ENCODE data around the gene ARHGAP11A.

Gene ARHGAP11A

DNA sequence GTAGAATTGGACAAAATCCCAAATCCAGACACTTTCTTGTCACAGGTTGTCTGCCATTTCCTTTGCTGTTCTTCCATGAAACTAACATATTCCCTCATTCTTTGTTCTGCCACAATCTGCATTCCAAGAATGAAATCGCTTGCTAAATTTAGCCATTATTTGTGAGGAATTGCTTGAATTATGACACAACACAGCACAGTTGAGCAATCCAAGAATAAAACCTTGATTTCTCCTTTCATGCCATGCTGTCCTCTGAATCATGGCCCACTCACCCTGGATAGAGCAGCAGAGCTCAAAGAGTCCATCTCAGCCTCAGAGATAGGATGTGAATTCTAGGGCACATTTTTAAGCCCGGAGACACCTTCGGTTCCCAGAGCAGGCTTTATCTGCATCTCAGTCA, 67.3 kb downstream of the ARHGAP11A start:
- Histone ChIP-seq H3K4me2 (ENCODE audit: insufficient read depth, low read length, poor library complexity, severe bottlenecking) (no peak overlapping the region), H3K18ac (ENCODE audit: low read length) (no peak overlapping the region), H2BK5ac (ENCODE audit: low read length) (no peak overlapping the region), H3K27me3 (ENCODE audit: control insufficient read depth in 3 of 3, insufficient read depth in 3 of 3, low read depth in 1 of 3, low read length in 3 of 3) (no peaks in the 10 kb centered on the region), H3K9me3 (replicated peaks in 1 of 2; ENCODE audit: control insufficient read depth in 2 of 2, insufficient read depth in 1 of 2, low read depth in 1 of 2, low read length in 2 of 2) (no peaks in the 10 kb centered on the region), H2BK15ac (ENCODE audit: low read length) (no peak overlapping the region), H3K23ac (ENCODE audit: low read depth, low read length, poor library complexity) (no peak overlapping the region), H3K14ac (ENCODE audit: low read length) (no peak overlapping the region), H4K91ac (ENCODE audit: low read depth, low read length, poor library complexity) (no peak overlapping the region), H3K27ac (replicated peaks; ENCODE audit: low read length) (no peak overlapping the region), H4K8ac (ENCODE audit: low read depth, low read length) (no peak overlapping the region), H2BK120ac (ENCODE audit: low read depth, low read length) (no peak overlapping the region), H3K79me1 (ENCODE audit: low read depth, low read length) (no peaks in the 10 kb centered on the region), H2AK5ac (ENCODE audit: low read depth, low read length) (no peak overlapping the region), H3K4me1 (ENCODE audit: control insufficient read depth in 2 of 2, insufficient read depth in 1 of 2, low read depth in 1 of 2, low read length in 2 of 2) (peaks cover under 1 to 5% of the 10 kb centered on the region in 2 donors), H3K9ac (ENCODE audit: low read depth, low read length, poor library complexity) (no peak overlapping the region), H2AFZ (ENCODE audit: low read length) (no peak overlapping the region), H3K36me3 (replicated peaks in 1 of 2; ENCODE audit: control insufficient read depth in 2 of 2, insufficient read depth in 2 of 2, low read length in 2 of 2) (peaks cover 0 to 6% of the 10 kb centered on the region in 2 donors), H2BK12ac (ENCODE audit: low read length) (no peak overlapping the region), H3K4me3 (ENCODE audit: low read length in 2 of 2) (no peak overlapping the region), H3K4ac (ENCODE audit: low read length) (no peak overlapping the region)
- WGBS, 2 donors (ENCODE audit: extremely low coverage in 2 of 2, insufficient read length in 2 of 2, insufficient replicate concordance in 1 of 2) = no CpG with 5 or more reads among the region's 3 CpGs
- DNase-seq (ENCODE audit: low spot score) = no peak

DNA sequence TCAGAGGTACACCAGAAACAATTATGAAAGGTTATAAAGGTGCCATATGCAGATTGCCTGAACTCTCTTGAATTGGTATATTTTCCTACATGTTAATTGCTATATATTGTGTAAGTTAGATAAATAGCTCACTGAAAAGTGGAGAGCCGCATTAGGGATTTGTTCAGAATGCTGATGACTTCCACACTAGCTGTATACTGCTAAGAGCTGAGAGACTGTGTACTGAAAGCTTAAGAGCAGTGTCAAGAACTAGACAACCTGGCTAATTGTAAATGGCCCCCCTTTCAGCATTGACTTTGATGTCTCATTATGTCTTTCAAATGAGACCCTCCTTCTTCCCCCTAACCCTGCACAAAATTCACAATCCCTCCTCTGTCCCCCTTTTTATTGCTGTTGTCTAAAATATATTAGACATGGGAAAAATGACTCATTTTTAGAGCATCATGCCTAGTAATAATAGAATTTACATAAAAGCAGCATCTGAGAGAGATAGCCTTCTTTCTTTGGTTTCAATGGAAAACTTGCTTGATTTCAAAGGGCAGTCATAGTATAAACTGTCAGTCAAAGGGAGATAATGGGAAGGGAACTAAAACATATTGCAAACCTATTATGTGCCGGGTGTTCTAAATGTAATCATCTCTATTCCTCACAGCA, 67.8 kb downstream of the ARHGAP11A start:
- no peak overlapping the region for H2AFZ ChIP-seq (ENCODE audit: low read length)
- H3K27me3 ChIP-seq (ENCODE audit: control insufficient read depth in 3 of 3, insufficient read depth in 3 of 3, low read depth in 1 of 3, low read length in 3 of 3) = no peaks in the 10 kb centered on the region
- no peak overlapping the region for H3K27ac ChIP-seq (replicated peaks; ENCODE audit: low read length)
- H2BK120ac ChIP-seq (ENCODE audit: low read depth, low read length) = no peak overlapping the region
- H3K36me3 ChIP-seq (replicated peaks in 1 of 2; ENCODE audit: control insufficient read depth in 2 of 2, insufficient read depth in 2 of 2, low read length in 2 of 2) = peaks cover 0 to 6% of the 10 kb centered on the region in 2 donors
- no peak overlapping the region for H3K4me3 ChIP-seq (ENCODE audit: low read length in 2 of 2)
- no peak overlapping the region for H2BK15ac ChIP-seq (ENCODE audit: low read length)
- H3K9ac ChIP-seq (ENCODE audit: low read depth, low read length, poor library complexity) = no peak overlapping the region
- H2BK5ac ChIP-seq (ENCODE audit: low read length) = no peak overlapping the region
- no peak overlapping the region for H3K18ac ChIP-seq (ENCODE audit: low read length)
- no peaks in the 10 kb centered on the region for H3K9me3 ChIP-seq (replicated peaks in 1 of 2; ENCODE audit: control insufficient read depth in 2 of 2, insufficient read depth in 1 of 2, low read depth in 1 of 2, low read length in 2 of 2)
- H4K8ac ChIP-seq (ENCODE audit: low read depth, low read length) = no peak overlapping the region
- H3K23ac ChIP-seq (ENCODE audit: low read depth, low read length, poor library complexity) = no peak overlapping the region
- no peak overlapping the region for H3K14ac ChIP-seq (ENCODE audit: low read length)
- no peak overlapping the region for H4K91ac ChIP-seq (ENCODE audit: low read depth, low read length, poor library complexity)
- WGBS, 2 donors (ENCODE audit: extremely low coverage in 2 of 2, insufficient read length in 2 of 2, insufficient replicate concordance in 1 of 2) = no CpG with 5 or more reads among the region's 2 CpGs
- no peak overlapping the region for H3K4me2 ChIP-seq (ENCODE audit: insufficient read depth, low read length, poor library complexity, severe bottlenecking)
- no peaks in the 10 kb centered on the region for H3K79me1 ChIP-seq (ENCODE audit: low read depth, low read length)
- peaks cover 0 to 5% of the 10 kb centered on the region in 2 donors for H3K4me1 ChIP-seq (ENCODE audit: control insufficient read depth in 2 of 2, insufficient read depth in 1 of 2, low read depth in 1 of 2, low read length in 2 of 2)
- no peak overlapping the region for H2AK5ac ChIP-seq (ENCODE audit: low read depth, low read length)
- H2BK12ac ChIP-seq (ENCODE audit: low read length) = no peak overlapping the region
- no peak for DNase-seq (ENCODE audit: low spot score)
- H3K4ac ChIP-seq (ENCODE audit: low read length) = no peak overlapping the region

DNA sequence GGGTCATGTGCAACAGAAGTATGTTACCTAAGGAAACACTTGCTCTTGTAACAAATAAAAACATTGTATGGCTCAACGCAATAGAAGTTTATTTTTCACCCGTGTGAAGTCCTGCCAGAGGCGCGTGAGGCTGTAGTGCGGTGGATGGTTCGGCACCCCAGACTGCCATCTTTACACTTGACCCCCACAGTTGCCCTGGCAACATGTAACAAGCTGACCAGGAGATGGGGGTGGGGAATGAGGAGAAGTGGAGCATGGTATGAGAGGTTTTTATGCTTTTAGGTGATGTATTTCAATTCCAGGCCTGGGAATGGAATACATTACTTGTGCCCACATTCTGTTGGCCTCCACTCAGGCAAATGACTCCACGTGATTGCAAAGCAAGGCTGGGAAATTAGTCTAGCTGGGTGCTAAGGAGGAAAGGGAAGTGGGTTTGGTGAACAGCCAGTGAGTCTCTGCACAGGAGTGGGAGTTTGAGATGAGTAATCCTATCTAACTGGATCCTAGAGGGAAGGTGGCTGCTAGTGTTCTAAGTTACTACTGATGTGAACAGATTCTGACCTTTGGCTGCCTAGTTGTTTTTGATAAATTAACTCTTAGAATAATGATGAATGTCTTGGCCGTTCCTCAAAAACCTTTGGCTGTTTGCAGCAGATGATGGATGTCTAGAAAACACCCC, 68.7 kb downstream of the ARHGAP11A start:
- H3K27me3 ChIP-seq (ENCODE audit: control insufficient read depth in 3 of 3, insufficient read depth in 3 of 3, low read depth in 1 of 3, low read length in 3 of 3) = no peaks in the 10 kb centered on the region
- H3K9ac ChIP-seq (ENCODE audit: low read depth, low read length, poor library complexity) = no peak overlapping the region
- H3K9me3 ChIP-seq (replicated peaks in 1 of 2; ENCODE audit: control insufficient read depth in 2 of 2, insufficient read depth in 1 of 2, low read depth in 1 of 2, low read length in 2 of 2) = no peaks in the 10 kb centered on the region
- no peak for DNase-seq (ENCODE audit: low spot score)
- H2BK120ac ChIP-seq (ENCODE audit: low read depth, low read length) = no peak overlapping the region
- no peak overlapping the region for H3K4ac ChIP-seq (ENCODE audit: low read length)
- no peak overlapping the region for H4K8ac ChIP-seq (ENCODE audit: low read depth, low read length)
- no CpG with 5 or more reads among the region's 8 CpGs for WGBS, 2 donors (ENCODE audit: extremely low coverage in 2 of 2, insufficient read length in 2 of 2, insufficient replicate concordance in 1 of 2)
- no peak overlapping the region for H4K91ac ChIP-seq (ENCODE audit: low read depth, low read length, poor library complexity)
- no peak overlapping the region for H3K18ac ChIP-seq (ENCODE audit: low read length)
- no peak overlapping the region for H3K23ac ChIP-seq (ENCODE audit: low read depth, low read length, poor library complexity)
- H2AK5ac ChIP-seq (ENCODE audit: low read depth, low read length) = no peak overlapping the region
- H3K14ac ChIP-seq (ENCODE audit: low read length) = no peak overlapping the region
- no peak overlapping the region for H3K4me3 ChIP-seq (ENCODE audit: low read length in 2 of 2)
- no peak overlapping the region for H2BK5ac ChIP-seq (ENCODE audit: low read length)
- H3K4me1 ChIP-seq (ENCODE audit: control insufficient read depth in 2 of 2, insufficient read depth in 1 of 2, low read depth in 1 of 2, low read length in 2 of 2) = peaks cover 0 to 5% of the 10 kb centered on the region in 2 donors
- no peak overlapping the region for H2BK12ac ChIP-seq (ENCODE audit: low read length)
- H3K79me1 ChIP-seq (ENCODE audit: low read depth, low read length) = no peaks in the 10 kb centered on the region
- no peak overlapping the region for H3K27ac ChIP-seq (replicated peaks; ENCODE audit: low read length)
- no peak overlapping the region for H3K4me2 ChIP-seq (ENCODE audit: insufficient read depth, low read length, poor library complexity, severe bottlenecking)
- no peak overlapping the region for H2AFZ ChIP-seq (ENCODE audit: low read length)
- peaks cover 0 to 6% of the 10 kb centered on the region in 2 donors for H3K36me3 ChIP-seq (replicated peaks in 1 of 2; ENCODE audit: control insufficient read depth in 2 of 2, insufficient read depth in 2 of 2, low read length in 2 of 2)
- no peak overlapping the region for H2BK15ac ChIP-seq (ENCODE audit: low read length)

DNA sequence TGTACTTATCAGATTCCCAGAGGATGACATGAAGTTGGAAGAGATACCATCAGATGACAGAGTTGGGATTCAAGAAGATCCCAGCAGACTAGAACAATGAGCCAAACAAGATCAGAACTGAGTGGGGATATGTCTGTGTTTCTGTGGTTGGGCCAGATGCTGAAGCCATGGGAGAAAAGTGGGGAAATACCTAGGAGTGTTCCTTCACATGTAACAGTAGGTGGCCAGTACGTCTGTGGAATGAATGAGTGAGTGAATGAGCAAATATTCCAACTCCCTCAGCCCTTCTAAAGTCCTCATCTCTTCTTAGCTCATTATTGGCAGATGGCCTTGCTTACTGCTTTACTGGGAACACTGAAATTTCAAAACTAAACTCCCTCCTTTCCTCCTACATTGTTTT, 70.3 kb downstream of the ARHGAP11A start:
- Histone ChIP-seq H3K4ac (ENCODE audit: low read length) (no peak overlapping the region), H2BK15ac (ENCODE audit: low read length) (no peak overlapping the region), H3K4me3 (ENCODE audit: low read length in 2 of 2) (no peak overlapping the region), H3K36me3 (replicated peaks in 1 of 2; ENCODE audit: control insufficient read depth in 2 of 2, insufficient read depth in 2 of 2, low read length in 2 of 2) (peaks cover 0 to 6% of the 10 kb centered on the region in 2 donors), H3K79me1 (ENCODE audit: low read depth, low read length) (no peaks in the 10 kb centered on the region), H3K27ac (replicated peaks; ENCODE audit: low read length) (no peak overlapping the region), H2AK5ac (ENCODE audit: low read depth, low read length) (no peak overlapping the region), H3K9me3 (replicated peaks in 1 of 2; ENCODE audit: control insufficient read depth in 2 of 2, insufficient read depth in 1 of 2, low read depth in 1 of 2, low read length in 2 of 2) (no peaks in the 10 kb centered on the region), H2BK120ac (ENCODE audit: low read depth, low read length) (no peak overlapping the region), H2BK5ac (ENCODE audit: low read length) (no peak overlapping the region), H3K14ac (ENCODE audit: low read length) (no peak overlapping the region), H3K27me3 (ENCODE audit: control insufficient read depth in 3 of 3, insufficient read depth in 3 of 3, low read depth in 1 of 3, low read length in 3 of 3) (no peaks in the 10 kb centered on the region), H2BK12ac (ENCODE audit: low read length) (no peak overlapping the region), H3K23ac (ENCODE audit: low read depth, low read length, poor library complexity) (no peak overlapping the region), H4K91ac (ENCODE audit: low read depth, low read length, poor library complexity) (no peak overlapping the region), H2AFZ (ENCODE audit: low read length) (no peak overlapping the region), H3K9ac (ENCODE audit: low read depth, low read length, poor library complexity) (no peak overlapping the region), H3K18ac (ENCODE audit: low read length) (no peak overlapping the region), H3K4me2 (ENCODE audit: insufficient read depth, low read length, poor library complexity, severe bottlenecking) (no peak overlapping the region), H3K4me1 (ENCODE audit: control insufficient read depth in 2 of 2, insufficient read depth in 1 of 2, low read depth in 1 of 2, low read length in 2 of 2) (peaks cover 0 to 5% of the 10 kb centered on the region in 2 donors), H4K8ac (ENCODE audit: low read depth, low read length) (no peak overlapping the region)
- no peak for DNase-seq (ENCODE audit: low spot score)
- WGBS, 2 donors (ENCODE audit: extremely low coverage in 2 of 2, insufficient read length in 2 of 2, insufficient replicate concordance in 1 of 2) = no CpG with 5 or more reads among the region's 1 CpG
